Nephron (organoid): Measurements from ENCODE around the gene RHCE.
"Not testable (repeated sequence)": the region's sequence is repeated elsewhere in the genome, so short reads cannot be mapped to it uniquely, and the experiment has no call there.

ENCODE experiments used
- H3K27ac Mint-ChIP-seq, 3 experiments: 2 replicates each; pipeline ENCODE4 v1.8.0; 2020; ENCODE audit warnings: mixed read lengths in 3 of 3, mild to moderate bottlenecking in 2 of 3, moderate library complexity in 1 of 3
- H3K27me3 Mint-ChIP-seq: 2 replicates; pipeline ENCODE4 v1.8.0; 2021; ENCODE audit warnings: low read depth, mild to moderate bottlenecking, moderate library complexity, mixed read lengths
- H3K36me3 Mint-ChIP-seq: 2 replicates; pipeline ENCODE4 v1.8.0; 2020; ENCODE audit warnings: low read depth, mixed read lengths
- H3K4me1 Mint-ChIP-seq: 2 replicates; pipeline ENCODE4 v1.8.0; 2020; ENCODE audit warnings: mixed read lengths
- H3K4me3 Mint-ChIP-seq, 3 experiments: 2 replicates each; pipeline ENCODE4 v1.8.0; 2020; ENCODE audit warnings: mild to moderate bottlenecking in 3 of 3, mixed read lengths in 3 of 3, moderate library complexity in 2 of 3
- H3K9me3 Mint-ChIP-seq: 2 replicates; pipeline ENCODE4 v1.8.0; 2020; ENCODE audit warnings: mixed read lengths
- TF ChIP-seq, protein P1 (sequence below), 3 experiments: fragments of 200-600 bp; sonication (generic); IDR thresholded peaks; one replicate each; pipeline ENCODE4 v1.5.0; 2021; ENCODE audit warnings: antibody characterized with exemption in 3 of 3; ENCODE audit not compliant: unreplicated experiment in 3 of 3

RHCE gene

DNA sequence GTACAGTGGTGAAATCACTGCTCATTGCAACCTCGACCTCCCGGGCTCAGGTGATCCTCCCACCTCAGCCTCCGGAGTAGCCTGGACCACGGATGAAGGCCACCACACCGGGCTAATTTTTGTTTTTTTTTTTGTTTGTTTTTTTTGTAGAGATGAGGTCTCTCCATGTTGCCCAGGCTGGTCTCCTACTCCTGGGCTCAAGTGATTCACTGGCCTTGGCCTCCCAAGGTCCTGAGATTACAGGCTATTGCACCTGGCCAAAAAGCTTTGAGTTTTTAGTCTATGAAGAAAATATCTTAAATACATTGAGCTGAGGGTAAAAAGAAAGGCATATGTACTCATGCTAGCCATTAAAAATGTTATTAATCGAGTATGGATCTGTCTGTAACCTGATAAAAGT, 78.9 kb downstream of the RHCE start:
- Mint-ChIP-seq H3K4me3 (no peak overlapping the region), H3K9me3 (no peaks in the 10 kb centered on the region), H3K27ac (no peak overlapping the region), H3K36me3 (peaks cover 23% of the 10 kb centered on the region), H3K27me3 (no peaks in the 10 kb centered on the region), H3K4me1 (peaks cover 23% of the 10 kb centered on the region)
- TF ChIP-seq, protein P1, sequence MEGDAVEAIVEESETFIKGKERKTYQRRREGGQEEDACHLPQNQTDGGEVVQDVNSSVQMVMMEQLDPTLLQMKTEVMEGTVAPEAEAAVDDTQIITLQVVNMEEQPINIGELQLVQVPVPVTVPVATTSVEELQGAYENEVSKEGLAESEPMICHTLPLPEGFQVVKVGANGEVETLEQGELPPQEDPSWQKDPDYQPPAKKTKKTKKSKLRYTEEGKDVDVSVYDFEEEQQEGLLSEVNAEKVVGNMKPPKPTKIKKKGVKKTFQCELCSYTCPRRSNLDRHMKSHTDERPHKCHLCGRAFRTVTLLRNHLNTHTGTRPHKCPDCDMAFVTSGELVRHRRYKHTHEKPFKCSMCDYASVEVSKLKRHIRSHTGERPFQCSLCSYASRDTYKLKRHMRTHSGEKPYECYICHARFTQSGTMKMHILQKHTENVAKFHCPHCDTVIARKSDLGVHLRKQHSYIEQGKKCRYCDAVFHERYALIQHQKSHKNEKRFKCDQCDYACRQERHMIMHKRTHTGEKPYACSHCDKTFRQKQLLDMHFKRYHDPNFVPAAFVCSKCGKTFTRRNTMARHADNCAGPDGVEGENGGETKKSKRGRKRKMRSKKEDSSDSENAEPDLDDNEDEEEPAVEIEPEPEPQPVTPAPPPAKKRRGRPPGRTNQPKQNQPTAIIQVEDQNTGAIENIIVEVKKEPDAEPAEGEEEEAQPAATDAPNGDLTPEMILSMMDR (IDR thresholded peaks at IDR 0.05; ENCODE audit: unreplicated experiment in 3 of 3): no peak

DNA sequence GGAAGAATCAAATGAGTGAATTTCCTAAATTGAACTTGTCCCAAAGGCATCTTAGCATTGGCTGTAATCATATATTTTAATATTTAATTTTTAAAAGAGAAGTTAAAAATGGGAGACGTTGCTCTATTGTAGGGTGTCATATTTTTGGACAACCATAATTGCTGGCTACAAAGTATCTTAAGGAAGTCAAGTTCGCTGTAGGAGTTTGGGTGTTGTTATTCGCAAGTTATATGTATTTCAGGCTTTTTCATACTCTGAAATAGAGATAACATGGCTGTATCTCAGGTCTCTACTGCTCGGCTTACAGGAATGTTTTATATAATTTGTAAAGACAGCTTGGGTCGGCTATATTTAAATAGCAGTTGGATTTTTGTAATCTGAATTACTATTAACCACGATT, 81.6 kb downstream of the RHCE start:
- H3K9me3 Mint-ChIP-seq: no peaks in the 10 kb centered on the region
- H3K4me1 Mint-ChIP-seq: peaks cover 27% of the 10 kb centered on the region
- H3K27me3 Mint-ChIP-seq: no peaks in the 10 kb centered on the region
- peak overlapping the region; percentile 91 to 93 (median 92) for H3K4me3 Mint-ChIP-seq
- H3K36me3 Mint-ChIP-seq: peaks cover 9% of the 10 kb centered on the region
- peak overlapping the region; percentile 73 to 93 (median 90) for H3K27ac Mint-ChIP-seq
- TF ChIP-seq, protein P1 (IDR thresholded peaks at IDR 0.05; ENCODE audit: unreplicated experiment in 3 of 3): no peak

GRCh38 chr1:25338188-25338981, 82.2 kb downstream of the RHCE start, which contains the start of gene TMEM50A:
Gene TMEM50A (plus strand): TSS chr1:25338334. CDS start chr1:25340487, 2,153 bp downstream.
- Mint-ChIP-seq H3K4me3 (peak within 1 kb of the TSS; percentile 93 to 99 (median 94)), H3K9me3 (no peaks in the 10 kb centered on the region), H3K36me3 (peaks cover 3% of the 10 kb centered on the region), H3K27ac (peak within 1 kb of the TSS; percentile 73 to 94 (median 90)), H3K4me1 (peaks cover 27% of the 10 kb centered on the region), H3K27me3 (no peaks in the 10 kb centered on the region)
- TF ChIP-seq, protein P1 (IDR thresholded peaks at IDR 0.05; ENCODE audit: unreplicated experiment in 3 of 3): no peak

GRCh38 chr1:25337483-25338187, 83.0 kb downstream of the RHCE start:
- peaks cover 23% of the 10 kb centered on the region for H3K4me1 Mint-ChIP-seq
- H3K27ac Mint-ChIP-seq: peak overlapping the region; percentile 73 to 94 (median 90)
- not testable (repeated sequence) for H3K27me3 Mint-ChIP-seq, H3K9me3 Mint-ChIP-seq, H3K36me3 Mint-ChIP-seq
- H3K4me3 Mint-ChIP-seq: peak overlapping the region; percentile 91 to 94 (median 92)

- H3K27ac Mint-ChIP-seq: peak overlapping the region; percentile 28 to 34 (median 28)
- H3K9me3 Mint-ChIP-seq, H3K36me3 Mint-ChIP-seq, H3K27me3 Mint-ChIP-seq: not testable (repeated sequence)
- H3K4me1 Mint-ChIP-seq: peaks cover 23% of the 10 kb centered on the region
- H3K4me3 Mint-ChIP-seq: peak overlapping the region; percentile 93 to 99 (median 94)
Observed at GRCh38 chr1:25336922-25337354, 83.7 kb downstream of the RHCE start.

DNA sequence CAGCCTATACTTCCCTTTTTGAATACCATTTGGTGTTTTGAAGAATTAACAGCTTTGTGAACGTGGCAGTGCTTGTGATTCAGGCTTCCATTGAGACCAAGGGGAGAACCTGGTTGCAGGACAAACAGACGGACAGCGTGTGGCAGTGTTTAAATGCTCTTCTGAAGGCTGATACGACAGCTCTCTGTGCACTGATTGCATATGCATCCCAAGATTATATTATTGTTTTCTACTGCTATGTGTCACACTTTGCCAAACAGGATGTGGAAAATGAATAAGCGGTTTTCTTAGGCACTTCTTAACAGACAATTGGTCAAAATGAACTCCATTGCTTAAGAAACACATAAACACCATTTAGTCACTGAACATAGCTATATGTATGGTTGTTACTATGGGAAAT, 90.7 kb downstream of the RHCE start:
- H3K27ac Mint-ChIP-seq: peak overlapping the region; percentile 11 to 70 (median 56)
- not testable (repeated sequence) for H3K9me3 Mint-ChIP-seq, H3K4me1 Mint-ChIP-seq, H3K4me3 Mint-ChIP-seq, H3K27me3 Mint-ChIP-seq, H3K36me3 Mint-ChIP-seq

- H3K27ac Mint-ChIP-seq: peak overlapping the region in 1 of 3 experiments; percentile 70
- not testable (repeated sequence) for H3K36me3 Mint-ChIP-seq, H3K9me3 Mint-ChIP-seq, H3K27me3 Mint-ChIP-seq, H3K4me3 Mint-ChIP-seq, H3K4me1 Mint-ChIP-seq
Observed at GRCh38 chr1:25329336-25329735, 91.3 kb downstream of the RHCE start.

DNA sequence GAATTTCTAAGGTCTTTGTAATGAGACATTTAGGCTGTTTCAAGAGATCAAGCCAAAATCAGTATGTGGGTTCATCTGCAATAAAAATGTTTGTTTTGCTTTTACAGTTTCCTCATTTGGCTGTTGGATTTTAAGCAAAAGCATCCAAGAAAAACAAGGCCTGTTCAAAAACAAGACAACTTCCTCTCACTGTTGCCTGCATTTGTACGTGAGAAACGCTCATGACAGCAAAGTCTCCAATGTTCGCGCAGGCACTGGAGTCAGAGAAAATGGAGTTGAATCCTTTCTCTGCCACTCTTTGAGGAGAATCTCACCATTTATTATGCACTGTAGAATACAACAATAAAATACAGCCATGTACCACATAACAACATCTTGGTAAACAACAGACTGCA, 91.8 kb downstream of the RHCE start:
- H3K27me3 Mint-ChIP-seq, H3K36me3 Mint-ChIP-seq, H3K4me3 Mint-ChIP-seq, H3K9me3 Mint-ChIP-seq, H3K4me1 Mint-ChIP-seq, H3K27ac Mint-ChIP-seq: not testable (repeated sequence)

DNA sequence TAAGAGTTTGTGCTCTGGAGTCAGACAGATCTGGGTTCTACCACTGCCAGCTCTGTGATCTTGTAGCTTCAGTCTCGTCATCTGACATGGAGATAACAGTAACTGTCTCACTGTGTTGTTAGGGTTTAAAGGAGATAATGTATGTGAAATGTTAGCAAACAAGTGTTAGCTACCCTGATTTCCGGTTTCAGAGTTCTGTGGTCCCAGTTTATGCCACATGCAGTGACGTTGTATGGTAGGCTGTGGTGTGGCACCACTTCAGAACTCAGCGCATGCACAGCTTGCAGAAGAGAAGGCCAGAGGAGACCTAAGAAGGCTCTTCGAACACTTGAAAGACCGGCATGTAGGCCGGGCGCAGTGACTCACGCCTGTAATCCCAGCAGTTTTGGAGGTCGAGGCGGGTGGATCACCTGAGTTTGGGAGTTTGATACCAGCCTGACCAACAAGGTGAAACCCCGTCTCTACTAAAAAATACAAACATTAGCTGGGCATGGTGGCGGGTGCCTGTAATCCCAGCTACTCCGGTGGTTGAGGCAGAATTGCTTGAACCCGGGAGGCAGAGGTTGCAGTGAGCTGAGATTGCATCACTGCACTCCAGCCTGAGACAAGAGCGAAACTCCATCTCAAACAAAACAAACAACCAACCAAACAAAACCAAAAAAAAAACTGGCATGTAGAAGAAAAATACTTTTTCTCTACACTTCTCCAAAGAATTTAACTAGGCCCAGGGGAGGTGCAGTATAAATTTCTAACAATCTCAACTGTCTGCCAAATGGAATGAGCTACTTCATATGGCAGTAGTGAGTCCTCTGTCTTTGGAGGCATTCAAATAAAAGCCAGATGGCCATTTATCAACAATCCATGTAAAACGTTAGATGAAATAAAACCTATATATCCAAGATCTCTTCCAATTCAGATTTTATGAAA, 92.5 kb downstream of the RHCE start:
- not testable (repeated sequence) for H3K36me3 Mint-ChIP-seq, H3K27ac Mint-ChIP-seq, H3K27me3 Mint-ChIP-seq

DNA sequence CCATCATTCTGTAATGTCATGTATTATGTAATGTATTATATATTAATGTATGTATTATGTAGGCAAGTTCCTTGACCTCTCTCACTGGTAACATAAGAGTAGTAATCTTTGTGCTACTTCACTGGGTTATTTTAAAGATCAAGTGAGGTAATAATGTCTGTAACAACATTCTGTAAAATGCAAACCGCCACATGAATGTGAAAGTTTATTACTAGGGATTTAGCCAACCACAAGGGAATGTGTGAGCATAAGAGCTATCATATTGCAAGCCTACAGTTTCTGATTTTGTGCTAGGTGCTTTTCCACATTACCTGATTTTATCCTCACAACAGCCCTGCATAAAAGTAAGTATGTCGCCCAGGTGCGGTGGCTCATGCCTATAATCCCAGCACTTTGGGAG, 96.2 kb downstream of the RHCE start:
- not testable (repeated sequence) for H3K27me3 Mint-ChIP-seq, H3K36me3 Mint-ChIP-seq, H3K9me3 Mint-ChIP-seq, H3K27ac Mint-ChIP-seq, H3K4me3 Mint-ChIP-seq, H3K4me1 Mint-ChIP-seq

More for the DNA sequence above, 92.5 kb downstream of the RHCE start:
- not testable (repeated sequence) for H3K4me1 Mint-ChIP-seq, H3K4me3 Mint-ChIP-seq, H3K9me3 Mint-ChIP-seq

DNA sequence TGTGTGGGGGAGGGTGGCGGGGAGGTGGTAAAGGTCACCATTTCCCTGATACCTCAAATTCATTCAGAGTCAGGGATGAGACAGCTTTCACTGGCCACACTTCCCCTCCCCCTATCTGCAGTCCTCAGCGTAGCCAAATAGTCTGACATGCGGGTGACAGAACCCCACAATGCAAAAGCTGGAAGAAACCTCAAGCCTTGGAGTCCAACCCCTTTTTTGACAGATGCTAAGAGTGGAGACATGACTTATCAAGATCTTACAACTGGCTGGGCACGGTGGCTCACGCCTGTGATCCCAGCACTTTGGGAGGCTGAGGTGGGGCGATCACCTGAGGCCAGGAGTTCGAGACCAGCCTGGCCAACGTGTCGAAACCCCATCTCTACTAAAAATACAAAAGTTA, 98.5 kb downstream of the RHCE start:
- H3K9me3 Mint-ChIP-seq, H3K4me3 Mint-ChIP-seq, H3K27me3 Mint-ChIP-seq, H3K36me3 Mint-ChIP-seq, H3K27ac Mint-ChIP-seq, H3K4me1 Mint-ChIP-seq: not testable (repeated sequence)
